GM19324 (cell line): ENCODE results near the gene AOAH.
"Not testable (repeated sequence)": the region's sequence is repeated elsewhere in the genome, so short reads cannot be mapped to it uniquely, and the experiment has no call there.

Source experiments
- ATAC-seq: cut with Tn5 transposase; IDR thresholded peaks from one replicate; pipeline ENCODE4 v1.9.1; 2021; ENCODE audit warnings: mild to moderate bottlenecking, moderate library complexity; ENCODE audit not compliant: unreplicated experiment, low FRiP score

Gene AOAH

DNA sequence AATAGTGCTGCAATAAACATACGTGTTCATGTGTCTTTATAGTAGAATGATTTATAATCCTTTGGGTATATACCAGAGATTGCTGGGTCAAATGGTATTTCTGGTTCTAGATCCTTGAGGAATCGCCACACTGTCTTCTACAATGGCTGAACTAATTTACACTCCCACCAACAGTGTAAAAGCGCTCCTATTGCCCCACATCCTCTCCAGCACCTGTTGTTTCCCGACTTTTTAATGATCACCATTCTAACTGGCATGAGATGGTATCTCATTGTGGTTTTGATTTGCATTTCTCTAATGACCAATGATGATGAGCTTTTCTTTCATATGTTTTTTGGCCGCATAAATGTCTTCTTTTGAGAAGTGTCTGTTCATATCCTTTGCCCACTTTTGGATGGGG is 235.6 kb downstream of the AOAH start:
- not testable (repeated sequence) for ATAC-seq

DNA sequence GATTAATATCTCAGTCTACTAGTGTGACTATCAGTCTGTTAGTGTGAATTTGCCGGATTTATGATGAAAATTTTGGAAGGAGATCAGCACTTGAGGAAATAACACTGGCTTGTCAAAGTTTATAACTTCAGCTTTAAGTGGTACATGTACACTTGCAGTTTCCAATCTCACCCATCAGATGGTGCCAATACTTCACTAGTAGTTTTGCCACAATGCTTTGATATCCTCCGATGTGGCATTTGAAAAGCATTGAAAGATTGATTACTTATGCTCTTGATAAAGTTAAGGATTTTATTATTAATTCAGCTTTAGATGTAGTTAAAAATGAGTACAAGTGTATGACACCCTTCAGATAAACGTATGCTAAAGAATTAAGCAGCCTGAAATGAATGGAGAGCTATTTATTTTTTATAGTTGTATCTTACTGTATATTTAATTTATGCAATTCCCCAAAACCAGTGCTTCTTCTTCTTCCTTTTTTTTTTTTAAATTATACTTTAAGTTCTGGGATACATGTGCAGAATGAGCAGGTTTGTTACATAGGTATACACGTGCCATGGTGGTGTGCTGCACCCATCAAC is 236.4 kb downstream of the AOAH start:
- ATAC-seq = no peak

DNA sequence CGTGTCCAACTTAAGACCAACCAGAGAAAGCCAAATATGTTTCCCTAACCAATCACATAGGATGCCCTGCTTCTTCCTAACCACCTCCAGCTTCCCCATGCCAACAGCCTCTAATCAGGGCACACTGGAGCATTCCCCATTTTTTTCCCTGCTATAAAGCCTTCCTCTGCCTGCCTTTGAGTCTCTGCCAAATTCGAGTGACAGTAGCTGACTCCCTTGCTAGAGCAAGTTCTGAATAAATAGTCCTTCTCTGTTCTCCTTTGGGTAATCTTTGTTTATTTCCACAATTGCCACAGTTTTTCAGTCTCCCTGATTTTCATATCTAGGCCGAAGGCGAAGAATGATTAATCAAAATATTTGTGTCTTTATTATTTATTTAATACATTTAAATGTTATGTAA is 238.0 kb downstream of the AOAH start:
- no peak for ATAC-seq

DNA sequence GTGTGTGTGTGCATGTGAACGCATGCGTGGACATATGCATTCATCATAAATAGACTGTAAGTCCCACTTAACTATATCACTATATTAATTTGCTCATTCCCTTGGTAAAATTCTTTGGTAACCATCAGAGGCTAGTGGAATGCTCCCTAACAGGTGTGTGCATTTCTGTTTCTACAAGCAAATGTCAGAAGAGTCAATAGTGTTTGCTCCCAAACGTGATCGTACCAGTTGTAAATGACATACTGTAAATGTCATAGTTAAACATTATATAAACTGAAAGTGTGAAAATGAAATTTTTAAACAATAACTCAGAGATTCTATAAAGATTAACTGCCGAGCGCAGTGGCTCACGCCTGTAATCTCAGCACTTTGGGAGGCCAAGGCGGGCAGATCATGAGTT is 240.0 kb downstream of the AOAH start:
- ATAC-seq = no peak

- ATAC-seq = not testable (repeated sequence)
Observed at GRCh38 chr7:36483853-36484252, 240.4 kb downstream of the AOAH start.

DNA sequence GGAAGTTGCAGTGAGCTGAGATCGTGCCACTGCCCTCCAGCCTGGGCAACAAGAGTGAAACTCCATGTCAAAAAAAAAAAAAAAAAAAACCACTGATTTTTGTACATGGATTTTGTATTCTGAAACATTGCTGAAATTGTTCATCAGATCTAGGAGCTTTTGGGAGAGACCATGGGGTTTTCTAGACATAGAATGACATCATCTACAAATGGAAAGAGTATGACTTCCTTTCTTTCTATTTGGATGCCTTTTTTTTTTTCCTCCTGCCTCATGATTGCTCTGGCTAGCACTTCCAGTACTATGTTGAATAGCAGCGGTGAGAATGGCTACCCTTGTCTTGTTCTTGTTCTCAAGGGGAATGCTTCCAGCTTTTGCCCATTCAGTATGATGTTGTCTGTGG is 245.5 kb downstream of the AOAH start:
- no peak for ATAC-seq

- no peak for ATAC-seq
Observed at GRCh38 chr7:36475381-36475780, 248.9 kb downstream of the AOAH start.

GRCh38 chr7:36475011-36475342 is 249.3 kb downstream of the AOAH start:
- no peak for ATAC-seq

- no peak for ATAC-seq
Observed at GRCh38 chr7:36474283-36475010, 249.8 kb downstream of the AOAH start.

DNA sequence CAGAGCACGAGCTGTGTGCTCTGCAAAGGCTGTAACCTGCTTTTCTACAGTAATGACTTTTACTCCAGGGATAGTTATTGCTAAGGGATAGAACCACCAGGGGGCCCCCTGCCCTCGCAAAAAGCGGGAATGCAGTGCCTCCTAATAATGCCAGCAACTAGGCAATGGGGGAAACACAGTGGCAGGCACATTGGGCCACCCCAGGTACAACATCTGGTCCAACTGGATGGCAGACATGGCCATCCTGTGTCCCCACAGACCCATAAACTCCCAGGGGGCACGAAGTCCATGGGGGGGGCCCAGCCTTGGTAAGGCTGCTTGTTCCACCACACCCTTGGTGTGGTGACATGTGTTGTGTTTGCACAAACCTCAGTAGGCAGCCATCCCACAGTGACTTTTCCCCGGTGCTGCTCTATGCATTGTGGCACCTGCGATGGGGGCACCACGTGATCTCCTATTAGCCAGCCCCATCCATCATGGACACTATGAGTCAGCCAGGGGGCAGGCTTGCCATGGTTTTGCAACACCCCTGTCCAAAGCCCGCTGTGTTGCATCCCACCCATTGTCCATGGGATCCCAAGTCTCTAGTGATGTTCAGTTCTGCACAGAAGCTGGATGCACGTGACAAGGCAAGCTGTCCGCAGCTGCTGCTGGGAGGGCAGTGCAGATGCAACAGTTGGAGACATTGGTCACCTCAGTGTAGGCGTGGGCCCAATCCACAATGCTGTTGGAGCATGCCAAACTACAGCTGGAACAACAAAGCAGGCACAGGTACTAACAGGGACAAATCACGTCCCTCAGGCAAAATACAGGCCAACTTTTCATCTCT is 250.6 kb downstream of the AOAH start:
- no peak for ATAC-seq

DNA sequence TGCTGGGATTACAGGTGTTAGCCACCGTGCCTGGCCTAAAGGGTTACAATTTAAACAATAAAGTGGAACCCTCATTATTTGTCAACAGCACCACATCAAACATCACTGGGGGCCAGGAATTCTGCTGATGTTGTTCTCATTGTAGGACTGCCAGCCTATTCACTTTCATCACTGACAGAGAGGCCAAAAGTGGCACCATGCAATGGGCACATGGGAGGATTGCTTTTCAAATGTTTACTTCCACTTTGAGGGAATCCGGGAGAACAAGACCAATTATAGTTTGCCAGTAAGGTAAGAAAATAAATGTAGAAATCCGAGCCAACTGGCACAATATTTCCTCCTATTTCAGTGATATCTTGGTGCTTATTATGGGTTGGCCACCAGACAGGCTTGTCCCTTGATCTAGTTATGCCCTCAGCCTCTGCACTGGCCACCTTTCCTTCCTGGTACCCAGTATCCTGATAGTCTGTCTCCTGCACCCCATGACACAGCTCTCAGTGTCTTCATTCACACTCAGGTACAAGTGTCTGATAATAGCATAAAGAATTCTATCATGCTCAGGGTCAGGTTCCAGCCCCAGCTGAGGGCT is 252.1 kb downstream of the AOAH start:
- no peak for ATAC-seq

GRCh38 chr7:36469236-36469635 is 255.1 kb downstream of the AOAH start:
- no peak for ATAC-seq

DNA sequence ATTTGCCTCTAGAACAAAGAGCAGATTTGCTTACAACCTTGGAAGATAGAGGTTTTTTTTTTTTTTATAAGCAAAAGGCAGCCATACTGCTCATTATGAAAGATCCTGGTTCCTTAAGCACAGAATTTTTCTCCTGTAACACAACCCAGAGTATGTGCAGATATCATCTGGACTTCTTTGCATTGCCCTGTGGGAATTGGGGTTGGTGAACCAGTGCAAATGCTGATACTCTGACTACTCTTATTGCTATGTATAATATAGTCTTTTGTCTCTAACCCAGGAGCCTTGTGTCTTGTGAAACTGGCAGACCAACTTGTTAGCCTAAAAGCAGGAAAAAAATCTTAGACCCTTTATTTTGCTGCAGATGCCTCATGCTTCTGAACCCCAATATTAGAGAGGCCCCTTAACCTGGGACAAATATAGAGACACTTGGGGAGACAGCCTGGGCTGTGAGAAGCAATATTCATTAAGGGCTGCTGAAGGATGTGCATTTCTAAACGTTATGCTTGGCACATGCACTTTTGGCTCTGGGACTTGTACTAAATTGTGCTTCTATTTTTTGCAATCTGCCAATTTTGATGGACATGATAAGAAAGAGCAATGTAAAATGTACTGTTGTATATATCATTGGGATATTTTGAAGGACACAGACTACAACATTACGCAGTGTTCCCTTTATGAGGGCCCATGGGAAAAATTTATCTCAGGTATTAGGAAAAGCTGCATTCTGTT is 255.8 kb downstream of the AOAH start:
- no peak for ATAC-seq

DNA sequence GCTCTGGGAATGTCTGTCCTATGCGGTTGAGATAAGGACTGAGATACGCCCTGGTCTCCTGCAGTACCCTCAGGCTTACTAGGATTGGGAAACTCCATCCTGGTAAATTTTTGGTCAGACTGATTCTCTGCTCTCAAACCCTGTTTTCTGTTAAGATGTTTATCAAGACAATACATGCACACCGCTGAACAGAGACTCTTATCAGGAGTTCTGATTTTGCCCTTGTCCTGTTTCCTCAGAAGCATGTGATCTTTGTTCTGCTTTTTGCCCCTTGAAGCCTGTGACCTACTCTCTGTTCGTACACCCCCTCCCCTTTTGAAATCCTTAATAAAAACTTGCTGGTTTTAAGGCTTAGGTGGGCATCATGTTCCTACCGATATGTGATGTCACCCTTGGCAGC is 258.3 kb downstream of the AOAH start:
- ATAC-seq = not testable (repeated sequence)

- no peak for ATAC-seq
Observed at GRCh38 chr7:36464271-36464670, 260.0 kb downstream of the AOAH start.
